B cell (primary cell): Measurements from ENCODE around the gene CSNK2A2. TPM values are rescaled to one million over a fixed set of nuclear protein-coding genes. Genes with fewer than 3 reads are reported as not detected.

ENCODE experiments used
- ATAC-seq: fragments of 200-7000 bp; cut with Tn5 transposase; one replicate; pipeline ENCODE4 v1.10.0; 2021; ENCODE audit warnings: low read depth, mild to moderate bottlenecking, moderate number of reproducible peaks, moderate library complexity
- CTCF ChIA-PET: fragments of 350-600 bp; sonication (Branson Sonifier 250); formaldehyde crosslinking; loops from one replicate; lab custom pipeline; 2021; ENCODE audit warnings: antibody characterized with exemption, inconsistent platforms; lab: Charles Lee
- POLR2A ChIA-PET: fragments of 350-600 bp; sonication (Branson Sonifier 250); formaldehyde crosslinking; loops from one replicate; lab custom pipeline; 2021; ENCODE audit warnings: antibody characterized with exemption; lab: Charles Lee
- DNase-seq: peaks from one replicate; pipeline ENCODE4 v3.0.0; 2013
- H2AFZ ChIP-seq: 2 replicates; pipeline ENCODE4 v1.6.1; 2012; ENCODE audit warnings: mild to moderate bottlenecking, low read depth, low read length; ENCODE audit not compliant: insufficient read depth, poor library complexity, severe bottlenecking
- H3K27ac ChIP-seq, 2 donors: 1 replicate in 1 of 2; 2 replicates in 1 of 2; pipeline ENCODE4 v1.5.1; 2012 to 2013; ENCODE audit warnings: low read length in 2 of 2, mild to moderate bottlenecking in 2 of 2, moderate library complexity in 1 of 2
- H3K27me3 ChIP-seq, 4 experiments: fragments of 200-600 bp in 1 of 4; sonication (generic) in 1 of 4; replicated peaks in 1 of 4; 1 replicate in 2 of 4; 2 replicates in 2 of 4; pipeline versions ENCODE4 v1.6.1 to v1.7.0; 2013 to 2016; ENCODE audit warnings: low read length in 3 of 4, mild to moderate bottlenecking in 2 of 4, mixed read lengths in 1 of 4, moderate library complexity in 1 of 4; ENCODE audit not compliant: insufficient read depth in 4 of 4, control insufficient read depth in 3 of 4; ENCODE audit errors: control extremely low read depth in 1 of 4
- H3K36me3 ChIP-seq, 2 experiments: replicated peaks in 1 of 2; 1 replicate in 1 of 2; 2 replicates in 1 of 2; pipeline versions ENCODE4 v1.6.1 to v1.7.1; 2013; ENCODE audit warnings: low read length in 1 of 2; ENCODE audit not compliant: insufficient read depth in 2 of 2, control insufficient read depth in 1 of 2; ENCODE audit errors: control extremely low read depth in 1 of 2, extremely low read depth in 1 of 2
- H3K4me1 ChIP-seq, 2 donors: fragments of 200-600 bp in 1 of 2; sonication (generic) in 1 of 2; 1 replicate in 1 of 2; 2 replicates in 1 of 2; pipeline versions ENCODE4 v1.5.1 to v1.6.1; 2013 to 2017; ENCODE audit warnings: low read length in 2 of 2; ENCODE audit not compliant: control insufficient read depth in 2 of 2, insufficient read depth in 2 of 2
- H3K4me2 ChIP-seq: replicated peaks from 2 replicates; pipeline ENCODE3; 2012; ENCODE audit warnings: mild to moderate bottlenecking, low read depth, low read length; ENCODE audit not compliant: poor library complexity, severe bottlenecking
- H3K4me3 ChIP-seq, 5 experiments: fragments of 200-600 bp in 1 of 5; sonication (generic) in 1 of 5; 1 replicate in 3 of 5; 2 replicates in 2 of 5; pipeline versions ENCODE4 v1.5.1 to v1.7.0; 2011 to 2016; ENCODE audit warnings: low read length in 4 of 5, mild to moderate bottlenecking in 4 of 5, low read depth in 2 of 5, control low read depth in 1 of 5, moderate library complexity in 1 of 5; ENCODE audit not compliant: insufficient read depth in 1 of 5; ENCODE audit errors: control extremely low read depth in 1 of 5, extremely low read depth in 1 of 5
- H3K79me2 ChIP-seq: fragments of 200-600 bp; sonication (generic); one replicate; pipeline ENCODE4 v1.6.0; 2016; ENCODE audit warnings: low read length; ENCODE audit not compliant: control insufficient read depth, insufficient read depth
- H3K9ac ChIP-seq: fragments of 200-600 bp; sonication (generic); 2 replicates; pipeline ENCODE4 v1.6.1; 2017; ENCODE audit warnings: mild to moderate bottlenecking, low read length, moderate library complexity
- H3K9me3 ChIP-seq, 3 donors: one replicate each; pipeline versions ENCODE4 v1.6.1 to v1.7.1; 2013; ENCODE audit warnings: low read length in 2 of 3; ENCODE audit not compliant: control insufficient read depth in 2 of 3, insufficient read depth in 1 of 3; ENCODE audit errors: control extremely low read depth in 1 of 3
- H4K20me1 ChIP-seq: 2 replicates; pipeline ENCODE4 v1.6.0; 2012; ENCODE audit warnings: mild to moderate bottlenecking, low read length; ENCODE audit not compliant: insufficient read depth, control insufficient read depth, poor library complexity, severe bottlenecking
- H3K27ac Mint-ChIP-seq: one replicate; pipeline ENCODE4 v1.8.0; 2021; ENCODE audit warnings: mixed read lengths
- H3K27me3 Mint-ChIP-seq: one replicate; pipeline ENCODE4 v1.8.0; 2021; ENCODE audit warnings: mixed read lengths
- H3K4me1 Mint-ChIP-seq: one replicate; pipeline ENCODE4 v1.8.0; 2021; ENCODE audit warnings: mixed read lengths
- H3K4me3 Mint-ChIP-seq: one replicate; pipeline ENCODE4 v1.8.0; 2021; ENCODE audit warnings: mixed read lengths
- H3K9me3 Mint-ChIP-seq: one replicate; pipeline ENCODE4 v1.8.0; 2022; ENCODE audit warnings: mixed read lengths; ENCODE audit not compliant: insufficient read depth
- CTCF ChIP-seq: fragments of 200-600 bp; IDR thresholded peaks from one replicate; pipeline ENCODE4 v1.8.0; 2022; ENCODE audit warnings: antibody characterized with exemption, mild to moderate bottlenecking
- EZH2 ChIP-seq: IDR thresholded peaks from 2 replicates; pipeline ENCODE4 v1.6.1; 2012; ENCODE audit warnings: borderline replicate concordance, low read depth, mild to moderate bottlenecking, moderate library complexity, low read length; ENCODE audit not compliant: insufficient read depth, poor library complexity, severe bottlenecking
- WGBS: methylation state at CpG from one replicate; pipeline ENCODE4 v1.1.5; 2013; ENCODE audit warnings: missing lambda C conversion rate; ENCODE audit not compliant: insufficient coverage; 5-methylcytosine and 5-hydroxymethylcytosine counted together
- intact Hi-C: fragments of 100-400 bp; cut with micrococcal nuclease; formaldehyde crosslinking; loops from one replicate; pipeline ENCODE4 v1.10.0; 2022
- polyA plus RNA-seq: library from polyadenylated mRNA; depleted of rRNA; stranded (reverse); fragments of >200 nt; gene quantifications from 2 replicates; pipeline ENCODE4 v1.2.3, GENCODE V29; 2012
- total RNA-seq, 2 donors: library from RNA; stranded (reverse); fragments of 120-200 nt in 1 of 2; gene quantifications; 1 replicate in 1 of 2; 2 replicates in 1 of 2; pipeline versions ENCODE4 v1.2.3 to v1.2.4, GENCODE V29; 2013 to 2022

Gene CSNK2A2
- total and polyA plus RNA-seq, 2 donors (not counting 1 experiment from before 2014, with no cell fraction given), result 21.3 to 69.4 TPM

DNA sequence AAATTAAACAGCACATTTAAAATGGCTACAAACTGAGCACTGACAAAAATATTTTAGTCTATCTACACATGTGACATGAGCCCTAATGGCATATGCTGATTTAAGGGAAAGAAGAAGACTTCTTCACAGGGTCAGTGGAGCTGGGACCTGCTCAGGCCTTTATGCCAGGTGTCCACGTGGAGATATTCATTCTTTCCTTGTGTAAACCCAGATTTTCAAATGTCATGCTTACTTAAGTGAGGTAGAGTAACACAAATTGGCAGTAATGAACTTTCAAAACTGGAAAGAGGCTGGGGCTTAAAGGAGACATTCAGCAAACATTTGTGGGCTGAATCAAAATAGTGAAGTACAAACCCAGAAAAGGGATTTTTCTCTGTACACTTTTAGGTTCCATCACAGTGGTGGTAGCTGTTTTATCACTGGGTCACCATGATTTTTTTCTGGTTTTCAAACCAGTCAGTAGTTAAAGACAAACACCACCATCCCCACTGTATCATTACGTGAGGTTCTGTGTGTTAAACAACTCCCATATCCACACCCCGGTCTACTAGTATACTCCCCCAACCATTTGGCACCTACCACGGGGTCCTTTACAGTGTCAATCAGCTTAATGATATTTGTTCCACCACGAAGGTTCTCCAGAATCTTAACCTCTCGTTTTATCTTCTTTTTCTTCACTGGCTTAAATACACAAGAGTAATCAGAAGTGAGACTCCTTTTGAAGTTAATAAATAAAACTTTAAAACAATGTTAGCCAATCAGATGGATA is 11.5 kb downstream of the CSNK2A2 start:
- H3K4me3 Mint-ChIP-seq, result no peak overlapping the region
- CTCF ChIA-PET, result no interaction called here
- 89% methylated on average over 3 of the region's 6 CpGs for WGBS
- H3K9ac ChIP-seq, result no peak overlapping the region
- peaks cover 14% of the 10 kb centered on the region for H3K79me2 ChIP-seq
- H2AFZ ChIP-seq, result no peak overlapping the region
- H3K36me3 ChIP-seq, result peaks cover 0 to 71% of the 10 kb centered on the region in 2 experiments
- no peak overlapping the region for H3K27ac ChIP-seq
- intact Hi-C loops, result no loop called here
- H3K9me3 ChIP-seq, result no peaks in the 10 kb centered on the region
- ATAC-seq, result no peak
- no peaks in the 10 kb centered on the region for H3K27me3 ChIP-seq
- no peaks in the 10 kb centered on the region for H3K27me3 Mint-ChIP-seq
- H3K4me2 ChIP-seq, result no peak overlapping the region
- TF ChIP-seq EZH2, result no peak
- TF ChIP-seq CTCF, result no peak
- no peak for DNase-seq
- H3K4me3 ChIP-seq, result no peak overlapping the region
- POLR2A ChIA-PET, result no interaction called here
- H3K9me3 Mint-ChIP-seq, result no peaks in the 10 kb centered on the region
- H3K4me1 ChIP-seq, result no peaks in the 10 kb centered on the region
- peaks cover 6% of the 10 kb centered on the region for H3K4me1 Mint-ChIP-seq
- peaks cover 18% of the 10 kb centered on the region for H4K20me1 ChIP-seq
- no peak overlapping the region for H3K27ac Mint-ChIP-seq

GRCh38 chr16:58177353-58177710 is 20.6 kb downstream of the CSNK2A2 start:
- no peak for TF ChIP-seq CTCF
- no peak for TF ChIP-seq EZH2
- H3K27ac ChIP-seq, result no peak overlapping the region
- peaks cover 29% of the 10 kb centered on the region for H3K79me2 ChIP-seq
- no peak overlapping the region for H3K27ac Mint-ChIP-seq
- H3K9me3 ChIP-seq, result no peaks in the 10 kb centered on the region
- peaks cover 2% of the 10 kb centered on the region for H3K4me1 Mint-ChIP-seq
- no peaks in the 10 kb centered on the region for H3K27me3 Mint-ChIP-seq
- peaks cover 7 to 48% of the 10 kb centered on the region in 2 experiments for H3K36me3 ChIP-seq
- H3K4me3 Mint-ChIP-seq, result no peak overlapping the region
- peaks cover 20% of the 10 kb centered on the region for H4K20me1 ChIP-seq
- no peak for ATAC-seq
- intact Hi-C loops, result no loop called here
- H3K4me1 ChIP-seq, result no peaks in the 10 kb centered on the region
- DNase-seq, result no peak
- H3K27me3 ChIP-seq, result no peaks in the 10 kb centered on the region
- no peak overlapping the region for H3K9ac ChIP-seq
- POLR2A ChIA-PET, result no interaction called here
- no peaks in the 10 kb centered on the region for H3K9me3 Mint-ChIP-seq
- no peak overlapping the region for H3K4me3 ChIP-seq
- CTCF ChIA-PET, result no interaction called here
- H3K4me2 ChIP-seq, result no peak overlapping the region
- no peak overlapping the region for H2AFZ ChIP-seq
- WGBS, result 35% methylated on average over 1 of the region's 1 CpG
